ENCODE data around the gene SLC8A1. TPM values are rescaled to one million over a fixed set of nuclear protein-coding genes. Genes with fewer than 3 reads are reported as not detected.

The SLC8A1 gene
- total and polyA plus RNA-seq, 10 of the 15 experiments (the other 5 are each of a cell fraction or from before 2014, with no cell fraction given): under 0.01 to 1.2 (median 0.01) TPM; not detected in 3

DNA sequence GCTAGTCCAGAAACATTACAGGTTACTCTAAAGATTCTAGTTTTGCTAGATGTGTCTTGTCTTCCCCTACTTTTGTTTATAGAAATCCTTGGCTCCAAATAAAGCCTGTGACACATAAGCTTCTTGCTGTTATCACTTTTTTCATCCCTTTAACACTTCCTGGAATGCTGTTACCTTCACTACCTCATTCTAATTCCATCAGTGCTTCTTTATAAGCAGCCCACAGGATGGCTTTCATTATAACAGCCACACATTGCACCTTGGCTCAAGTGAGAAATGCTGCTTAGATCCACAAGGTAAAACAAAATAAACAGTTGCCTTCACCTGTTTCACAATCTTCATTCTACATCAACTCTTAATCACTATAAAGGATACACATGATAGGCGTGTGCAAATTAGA lies 221.7 kb downstream of the SLC8A1 start:
- 61% methylated on average over 1 of the region's 1 CpG for WGBS (ENCODE audit: insufficient coverage, insufficient replicate concordance, low lambda C conversion rate, missing lambda C conversion rate)
- ChIA-PET CTCF (interaction anchor here (1.6 kb wide), 1 partner anchor 17 kb away, joined by 3 read pairs; no protein-coding TSS in a partner anchor), SMC1A (ENCODE audit: uncharacterized antibody, unreplicated experiment) (no interaction called here), POLR2A (no interaction called here), RAD21 (ENCODE audit: unreplicated experiment) (no interaction called here)
- H2AFZ ChIP-seq (ENCODE audit: control insufficient read depth, low read depth, low read length): no peak overlapping the region
- no peaks in the 10 kb centered on the region for H3K79me2 ChIP-seq (ENCODE audit: control insufficient read depth, insufficient read depth, low read length)
- no peaks in the 10 kb centered on the region for H4K20me1 ChIP-seq (ENCODE audit: control insufficient read depth, insufficient read depth)
- DNase-seq (ENCODE audit: low read depth, low spot score): no peak
- H3K4me2 ChIP-seq (ENCODE audit: control insufficient read depth, insufficient read depth): no peak overlapping the region
- ATAC-seq: no peak
- FAIRE-seq: no peak
- in situ Hi-C loops (cut with MboI): no loop called here
- no peaks in the 10 kb centered on the region for H3K9me3 ChIP-seq (replicated peaks; ENCODE audit: control insufficient read depth, insufficient read depth, low read length)
- H3K4me1 ChIP-seq (ENCODE audit: control insufficient read depth, insufficient read depth, low read length): no peaks in the 10 kb centered on the region
- H3K9ac ChIP-seq (ENCODE audit: control insufficient read depth, insufficient read depth, low read length): no peak overlapping the region
- no peaks in the 10 kb centered on the region for H3K36me3 ChIP-seq (ENCODE audit: control insufficient read depth in 2 of 2, insufficient read depth in 2 of 2, low read length in 1 of 2)
- no peak overlapping the region for H3K27ac ChIP-seq (ENCODE audit: control insufficient read depth, insufficient read depth)
- intact Hi-C loops (cut with micrococcal nuclease; ENCODE audit: unreplicated experiment): no loop called here
- BruUV-seq (replicated peaks): no TSS peak
- H3K27me3 ChIP-seq (replicated peaks in 1 of 2; ENCODE audit: control insufficient read depth in 2 of 2, insufficient read depth in 2 of 2, low read length in 1 of 2): no peaks in the 10 kb centered on the region
- no peak overlapping the region for H3K4me3 ChIP-seq
- TF ChIP-seq IKZF2 (IDR thresholded peaks at IDR 0.05): no peak
- TF ChIP-seq PML (IDR thresholded peaks at IDR 0.05; ENCODE audit: low read length): no peak
- no peak for TF ChIP-seq ZNF622 (IDR thresholded peaks at IDR 0.05)

DNA sequence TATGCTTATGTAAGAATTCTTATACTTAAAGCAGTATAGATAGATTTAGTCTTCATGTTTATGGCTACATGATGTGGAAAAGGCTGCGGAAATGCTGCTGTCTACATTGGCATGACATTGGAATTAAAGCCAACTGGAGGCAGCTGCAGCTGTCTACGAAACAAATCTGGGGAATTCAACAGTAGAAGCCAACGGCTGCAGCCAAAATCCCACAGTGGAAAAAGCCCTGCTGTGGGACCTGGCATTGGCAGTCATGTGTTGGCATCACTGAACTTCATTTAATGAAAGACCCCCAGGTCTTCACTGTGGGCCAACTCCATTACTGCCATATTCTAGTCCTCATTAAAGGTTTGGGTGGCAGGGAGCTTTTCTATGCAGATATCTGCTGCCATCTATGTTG lies 223.6 kb downstream of the SLC8A1 start:
- no peaks in the 10 kb centered on the region for H3K4me1 ChIP-seq (ENCODE audit: control insufficient read depth, insufficient read depth, low read length)
- ChIA-PET CTCF (no interaction called here), RAD21 (ENCODE audit: unreplicated experiment) (no interaction called here), POLR2A (no interaction called here), SMC1A (ENCODE audit: uncharacterized antibody, unreplicated experiment) (no interaction called here)
- in situ Hi-C loops (cut with MboI) (no loop called here), intact Hi-C loops (cut with micrococcal nuclease; ENCODE audit: unreplicated experiment) (no loop called here)
- no peaks in the 10 kb centered on the region for H3K79me2 ChIP-seq (ENCODE audit: control insufficient read depth, insufficient read depth, low read length)
- FAIRE-seq (no peak), ATAC-seq (no peak), DNase-seq (ENCODE audit: low read depth, low spot score) (no peak)
- WGBS (ENCODE audit: insufficient coverage, insufficient replicate concordance, low lambda C conversion rate, missing lambda C conversion rate): 0% methylated on average over 3 of the region's 3 CpGs
- no peaks in the 10 kb centered on the region for H3K9me3 ChIP-seq (replicated peaks; ENCODE audit: control insufficient read depth, insufficient read depth, low read length)
- H3K9ac ChIP-seq (ENCODE audit: control insufficient read depth, insufficient read depth, low read length): no peak overlapping the region
- H3K4me3 ChIP-seq: no peak overlapping the region
- no peaks in the 10 kb centered on the region for H4K20me1 ChIP-seq (ENCODE audit: control insufficient read depth, insufficient read depth)
- no TSS peak for BruUV-seq (replicated peaks)
- no peak overlapping the region for H3K4me2 ChIP-seq (ENCODE audit: control insufficient read depth, insufficient read depth)
- H3K27ac ChIP-seq (ENCODE audit: control insufficient read depth, insufficient read depth): no peak overlapping the region
- no peak overlapping the region for H2AFZ ChIP-seq (ENCODE audit: control insufficient read depth, low read depth, low read length)
- TF ChIP-seq, protein P1, sequence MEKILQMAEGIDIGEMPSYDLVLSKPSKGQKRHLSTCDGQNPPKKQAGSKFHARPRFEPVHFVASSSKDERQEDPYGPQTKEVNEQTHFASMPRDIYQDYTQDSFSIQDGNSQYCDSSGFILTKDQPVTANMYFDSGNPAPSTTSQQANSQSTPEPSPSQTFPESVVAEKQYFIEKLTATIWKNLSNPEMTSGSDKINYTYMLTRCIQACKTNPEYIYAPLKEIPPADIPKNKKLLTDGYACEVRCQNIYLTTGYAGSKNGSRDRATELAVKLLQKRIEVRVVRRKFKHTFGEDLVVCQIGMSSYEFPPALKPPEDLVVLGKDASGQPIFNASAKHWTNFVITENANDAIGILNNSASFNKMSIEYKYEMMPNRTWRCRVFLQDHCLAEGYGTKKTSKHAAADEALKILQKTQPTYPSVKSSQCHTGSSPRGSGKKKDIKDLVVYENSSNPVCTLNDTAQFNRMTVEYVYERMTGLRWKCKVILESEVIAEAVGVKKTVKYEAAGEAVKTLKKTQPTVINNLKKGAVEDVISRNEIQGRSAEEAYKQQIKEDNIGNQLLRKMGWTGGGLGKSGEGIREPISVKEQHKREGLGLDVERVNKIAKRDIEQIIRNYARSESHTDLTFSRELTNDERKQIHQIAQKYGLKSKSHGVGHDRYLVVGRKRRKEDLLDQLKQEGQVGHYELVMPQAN (conservative IDR thresholded peaks at IDR 0.05): no peak
- no peak for TF ChIP-seq CREM (IDR thresholded peaks at IDR 0.05; ENCODE audit: low read depth)
- no peak for TF ChIP-seq NBN (IDR thresholded peaks at IDR 0.05)
- no peak for TF ChIP-seq NR2F1 (conservative IDR thresholded peaks at IDR 0.05)
- TF ChIP-seq BMI1 (IDR thresholded peaks at IDR 0.05; ENCODE audit: borderline replicate concordance): no peak
- TF ChIP-seq, protein P2, sequence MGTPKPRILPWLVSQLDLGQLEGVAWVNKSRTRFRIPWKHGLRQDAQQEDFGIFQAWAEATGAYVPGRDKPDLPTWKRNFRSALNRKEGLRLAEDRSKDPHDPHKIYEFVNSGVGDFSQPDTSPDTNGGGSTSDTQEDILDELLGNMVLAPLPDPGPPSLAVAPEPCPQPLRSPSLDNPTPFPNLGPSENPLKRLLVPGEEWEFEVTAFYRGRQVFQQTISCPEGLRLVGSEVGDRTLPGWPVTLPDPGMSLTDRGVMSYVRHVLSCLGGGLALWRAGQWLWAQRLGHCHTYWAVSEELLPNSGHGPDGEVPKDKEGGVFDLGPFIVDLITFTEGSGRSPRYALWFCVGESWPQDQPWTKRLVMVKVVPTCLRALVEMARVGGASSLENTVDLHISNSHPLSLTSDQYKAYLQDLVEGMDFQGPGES (IDR thresholded peaks at IDR 0.05): no peak
- no peak for TF ChIP-seq ZNF274 (IDR thresholded peaks at IDR 0.05; ENCODE audit: insufficient read depth, insufficient read length)
- no peak for TF ChIP-seq RUNX3 (IDR thresholded peaks at IDR 0.05; ENCODE audit: low read length)
- TF ChIP-seq SREBF2 (IDR thresholded peaks at IDR 0.05; ENCODE audit: low read length): no peak
- H3K27me3 ChIP-seq (replicated peaks in 1 of 2; ENCODE audit: control insufficient read depth in 2 of 2, insufficient read depth in 2 of 2, low read length in 1 of 2): no peaks in the 10 kb centered on the region
- no peaks in the 10 kb centered on the region for H3K36me3 ChIP-seq (ENCODE audit: control insufficient read depth in 2 of 2, insufficient read depth in 2 of 2, low read length in 1 of 2)

Measured in GM12878 (cell line).